Measurements from ENCODE around the gene MEGF6. TPM values are rescaled to one million over a fixed set of nuclear protein-coding genes. Genes with fewer than 3 reads are reported as not detected.

Gene MEGF6
- total RNA-seq, 1 donor from 2014 or later: 198 TPM

GRCh38 chr1:3518256-3518655 lies 93.1 kb downstream of the MEGF6 start:
- H3K9me3 Mint-ChIP-seq (ENCODE audit: unreplicated experiment): no peaks in the 10 kb centered on the region
- no peak for DNase-seq (ENCODE audit: low spot score)
- no peak overlapping the region for H3K4me3 Mint-ChIP-seq (ENCODE audit: unreplicated experiment)
- TF ChIP-seq, protein P1, sequence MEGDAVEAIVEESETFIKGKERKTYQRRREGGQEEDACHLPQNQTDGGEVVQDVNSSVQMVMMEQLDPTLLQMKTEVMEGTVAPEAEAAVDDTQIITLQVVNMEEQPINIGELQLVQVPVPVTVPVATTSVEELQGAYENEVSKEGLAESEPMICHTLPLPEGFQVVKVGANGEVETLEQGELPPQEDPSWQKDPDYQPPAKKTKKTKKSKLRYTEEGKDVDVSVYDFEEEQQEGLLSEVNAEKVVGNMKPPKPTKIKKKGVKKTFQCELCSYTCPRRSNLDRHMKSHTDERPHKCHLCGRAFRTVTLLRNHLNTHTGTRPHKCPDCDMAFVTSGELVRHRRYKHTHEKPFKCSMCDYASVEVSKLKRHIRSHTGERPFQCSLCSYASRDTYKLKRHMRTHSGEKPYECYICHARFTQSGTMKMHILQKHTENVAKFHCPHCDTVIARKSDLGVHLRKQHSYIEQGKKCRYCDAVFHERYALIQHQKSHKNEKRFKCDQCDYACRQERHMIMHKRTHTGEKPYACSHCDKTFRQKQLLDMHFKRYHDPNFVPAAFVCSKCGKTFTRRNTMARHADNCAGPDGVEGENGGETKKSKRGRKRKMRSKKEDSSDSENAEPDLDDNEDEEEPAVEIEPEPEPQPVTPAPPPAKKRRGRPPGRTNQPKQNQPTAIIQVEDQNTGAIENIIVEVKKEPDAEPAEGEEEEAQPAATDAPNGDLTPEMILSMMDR (IDR thresholded peaks at IDR 0.05; ENCODE audit: unreplicated experiment): peak; percentile 99
- no peak overlapping the region for H3K27ac Mint-ChIP-seq (ENCODE audit: unreplicated experiment)
- no peaks in the 10 kb centered on the region for H3K4me1 Mint-ChIP-seq (ENCODE audit: unreplicated experiment)
- peaks cover 8% of the 10 kb centered on the region for H3K27me3 Mint-ChIP-seq (ENCODE audit: unreplicated experiment)
- peaks cover 6% of the 10 kb centered on the region for H3K36me3 Mint-ChIP-seq (ENCODE audit: low read depth, unreplicated experiment)

DNA sequence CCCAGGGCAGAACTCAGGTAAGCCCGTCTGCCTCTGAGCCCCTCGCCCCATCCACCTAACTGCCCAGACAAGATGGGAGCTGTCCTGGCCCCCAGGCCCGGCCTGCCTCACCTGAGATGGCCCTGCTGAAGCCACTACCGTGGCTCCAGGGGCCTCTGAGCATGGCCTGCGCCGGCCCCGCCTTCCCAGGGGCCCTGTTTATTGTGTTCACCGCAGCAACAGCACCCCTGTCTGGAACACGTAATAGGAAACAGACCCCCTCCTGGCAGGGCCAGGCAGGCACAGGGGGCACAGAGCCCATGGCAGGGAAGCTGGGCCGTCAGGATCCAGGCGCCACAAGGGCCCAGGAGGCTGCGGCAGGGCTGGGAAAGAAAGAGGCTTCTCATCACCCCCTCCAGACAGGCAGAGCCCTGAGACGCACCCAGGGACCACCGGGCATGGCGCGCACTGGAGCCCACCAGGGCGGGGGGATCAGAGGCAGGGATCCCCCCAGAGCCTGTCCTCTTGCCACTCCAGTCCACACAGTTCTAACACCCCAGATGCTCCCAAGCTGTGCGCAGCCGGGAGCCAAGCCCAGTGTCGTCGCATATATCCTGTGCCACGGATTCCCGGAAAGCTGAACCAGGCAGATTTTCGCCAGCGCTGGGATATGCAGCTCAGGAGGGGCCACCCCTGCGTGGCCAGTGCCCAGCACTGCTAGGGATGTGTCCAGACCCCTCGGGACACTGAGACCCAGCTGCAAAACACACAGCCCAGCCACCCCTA lies 94.2 kb downstream of the MEGF6 start:
- no peak for DNase-seq (ENCODE audit: low spot score)
- TF ChIP-seq, protein P1 (IDR thresholded peaks at IDR 0.05; ENCODE audit: unreplicated experiment): no peak
- no peaks in the 10 kb centered on the region for H3K9me3 Mint-ChIP-seq (ENCODE audit: unreplicated experiment)
- no peak overlapping the region for H3K4me3 Mint-ChIP-seq (ENCODE audit: unreplicated experiment)
- no peaks in the 10 kb centered on the region for H3K4me1 Mint-ChIP-seq (ENCODE audit: unreplicated experiment)
- peaks cover 13% of the 10 kb centered on the region for H3K36me3 Mint-ChIP-seq (ENCODE audit: low read depth, unreplicated experiment)
- peaks cover 11% of the 10 kb centered on the region for H3K27me3 Mint-ChIP-seq (ENCODE audit: unreplicated experiment)
- H3K27ac Mint-ChIP-seq (ENCODE audit: unreplicated experiment): no peak overlapping the region

DNA sequence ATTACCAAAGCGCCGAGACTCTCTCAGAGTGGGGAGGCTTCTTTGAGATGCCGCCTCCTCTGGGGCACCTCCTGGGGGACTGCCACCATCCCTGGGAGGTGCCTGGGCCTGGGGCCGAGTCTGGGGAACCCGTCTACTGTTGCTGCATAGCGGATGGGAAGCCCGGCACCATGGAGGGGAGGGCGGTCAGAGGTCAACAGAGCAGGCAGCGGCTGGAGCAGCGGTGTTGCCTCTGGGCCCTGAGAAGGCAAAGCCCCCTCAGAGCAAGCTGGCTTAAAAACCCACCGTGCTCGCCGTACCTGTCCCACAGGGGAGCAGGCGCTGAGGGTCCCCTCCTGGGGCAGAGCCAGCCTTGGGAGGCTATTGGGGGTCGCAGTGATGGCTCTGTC lies 94.8 kb downstream of the MEGF6 start:
- no peak for DNase-seq (ENCODE audit: low spot score)
- Mint-ChIP-seq H3K36me3 (ENCODE audit: low read depth, unreplicated experiment) (peaks cover 13% of the 10 kb centered on the region), H3K27ac (ENCODE audit: unreplicated experiment) (no peak overlapping the region), H3K4me3 (ENCODE audit: unreplicated experiment) (no peak overlapping the region), H3K9me3 (ENCODE audit: unreplicated experiment) (no peaks in the 10 kb centered on the region), H3K4me1 (ENCODE audit: unreplicated experiment) (no peaks in the 10 kb centered on the region), H3K27me3 (ENCODE audit: unreplicated experiment) (peaks cover 13% of the 10 kb centered on the region)
- TF ChIP-seq, protein P1 (IDR thresholded peaks at IDR 0.05; ENCODE audit: unreplicated experiment): no peak

- Mint-ChIP-seq H3K9me3 (ENCODE audit: unreplicated experiment) (no peaks in the 10 kb centered on the region), H3K27me3 (ENCODE audit: unreplicated experiment) (peaks cover 14% of the 10 kb centered on the region), H3K4me3 (ENCODE audit: unreplicated experiment) (no peak overlapping the region), H3K4me1 (ENCODE audit: unreplicated experiment) (no peaks in the 10 kb centered on the region), H3K36me3 (ENCODE audit: low read depth, unreplicated experiment) (peaks cover 13% of the 10 kb centered on the region), H3K27ac (ENCODE audit: unreplicated experiment) (no peak overlapping the region)
- no peak for DNase-seq (ENCODE audit: low spot score)
- TF ChIP-seq, protein P1 (IDR thresholded peaks at IDR 0.05; ENCODE audit: unreplicated experiment): no peak
Observed at GRCh38 chr1:3515774-3516480, 95.4 kb downstream of the MEGF6 start.

- DNase-seq (ENCODE audit: low spot score): no peak
- Mint-ChIP-seq H3K4me1 (ENCODE audit: unreplicated experiment) (no peaks in the 10 kb centered on the region), H3K4me3 (ENCODE audit: unreplicated experiment) (no peak overlapping the region), H3K36me3 (ENCODE audit: low read depth, unreplicated experiment) (peaks cover 13% of the 10 kb centered on the region), H3K9me3 (ENCODE audit: unreplicated experiment) (no peaks in the 10 kb centered on the region), H3K27ac (ENCODE audit: unreplicated experiment) (no peak overlapping the region), H3K27me3 (ENCODE audit: unreplicated experiment) (peaks cover 18% of the 10 kb centered on the region)
- TF ChIP-seq, protein P1 (IDR thresholded peaks at IDR 0.05; ENCODE audit: unreplicated experiment): no peak
Observed at GRCh38 chr1:3515272-3515671, 96.0 kb downstream of the MEGF6 start.

Measured in endothelial cell (in vitro differentiated cells).